Activated CD8-positive, alpha-beta memory T cell treated with anti-CD3 and anti-CD28 coated beads, Interleukin-2, amount 50 U/mL, for 4 hours (primary cell): ENCODE measurements around the gene ACER2.
"Not testable (repeated sequence)": the region's sequence is repeated elsewhere in the genome, so short reads cannot be mapped to it uniquely, and the experiment has no call there.

Experiments used
- DNase-seq: peaks from one replicate; pipeline ENCODE4 v3.0.0-alpha.2; 2020

Gene ACER2

GRCh38 chr9:19408693-19409400 is at the start of gene ACER2:
Gene ACER2, plus strand, starts transcription at chr9:19409009. Its CDS starts 76 bp downstream, at chr9:19409085.
- DNase-seq = peak; percentile 97

- DNase-seq = no peak
These were observed 39.7 kb upstream of the ACER2 start for GRCh38 chr9:19369107-19369506.

- no peak for DNase-seq
These were observed 36.9 kb upstream of the ACER2 start for GRCh38 chr9:19371942-19372341.

- no peak for DNase-seq
These were observed 36.2 kb upstream of the ACER2 start for GRCh38 chr9:19372567-19372966.

GRCh38 chr9:19373527-19373926 is 35.3 kb upstream of the ACER2 start:
- DNase-seq = no peak

GRCh38 chr9:19375538-19375937 is 33.3 kb upstream of the ACER2 start:
- DNase-seq = no peak

- DNase-seq = no peak
These were observed 31.9 kb upstream of the ACER2 start for GRCh38 chr9:19376931-19377330.

GRCh38 chr9:19378164-19378563 is 30.6 kb upstream of the ACER2 start:
- no peak for DNase-seq

- no peak for DNase-seq
These were observed 30.2 kb upstream of the ACER2 start for GRCh38 chr9:19378647-19379046.

- no peak for DNase-seq
These were observed 29.5 kb upstream of the ACER2 start for GRCh38 chr9:19379283-19379682.

- DNase-seq = no peak
These were observed 29.1 kb upstream of the ACER2 start for GRCh38 chr9:19379697-19380046.

- DNase-seq = no peak
These were observed 28.1 kb upstream of the ACER2 start for GRCh38 chr9:19380826-19381075.

GRCh38 chr9:19381656-19382055 is 27.2 kb upstream of the ACER2 start:
- no peak for DNase-seq

- not testable (repeated sequence) for DNase-seq
These were observed 23.6 kb upstream of the ACER2 start for GRCh38 chr9:19385212-19385611.

GRCh38 chr9:19385786-19386501 is 22.9 kb upstream of the ACER2 start:
- no peak for DNase-seq

- DNase-seq = no peak
These were observed 22.2 kb upstream of the ACER2 start for GRCh38 chr9:19386502-19387044.

GRCh38 chr9:19387317-19387716 is 21.5 kb upstream of the ACER2 start:
- no peak for DNase-seq

- not testable (repeated sequence) for DNase-seq
These were observed 19.3 kb upstream of the ACER2 start for GRCh38 chr9:19389539-19389938.

- no peak for DNase-seq
These were observed 11.0 kb upstream of the ACER2 start for GRCh38 chr9:19397845-19398244.

GRCh38 chr9:19403231-19403630 is 5.6 kb upstream of the ACER2 start:
- DNase-seq = not testable (repeated sequence)

GRCh38 chr9:19404283-19405075 is 4.3 kb upstream of the ACER2 start:
- DNase-seq = no peak

GRCh38 chr9:19405771-19406170 is 3.0 kb upstream of the ACER2 start:
- no peak for DNase-seq

GRCh38 chr9:19408316-19408692 is 505 bp upstream of the ACER2 start:
- peak; percentile 18 for DNase-seq
